Spinal cord (tissue), 10 donors: ENCODE results near the gene ZNF692. TPM values are rescaled to one million over a fixed set of nuclear protein-coding genes. Genes with fewer than 3 reads are reported as not detected.
"Not testable (repeated sequence)": the region's sequence is repeated elsewhere in the genome, so short reads cannot be mapped to it uniquely, and the experiment has no call there.

Experiments used
- DNase-seq, 6 donors: peaks; one replicate each; pipeline versions ENCODE4 v3.0.0 to v3.0.0-alpha.2; 2013 to 2015; ENCODE audit warnings: low spot score in 6 of 6, low read depth in 4 of 6
- H3K27ac ChIP-seq: one replicate; pipeline ENCODE4 v1.5.1; 2013; ENCODE audit warnings: low read depth, low read length, control low read depth
- H3K27me3 ChIP-seq: one replicate; pipeline ENCODE4 v1.6.1; 2013; ENCODE audit warnings: low read length; ENCODE audit not compliant: control insufficient read depth, insufficient read depth
- H3K36me3 ChIP-seq: one replicate; pipeline ENCODE4 v1.6.1; 2013; ENCODE audit warnings: low read length; ENCODE audit not compliant: control insufficient read depth, insufficient read depth
- H3K4me1 ChIP-seq: one replicate; pipeline ENCODE4 v1.6.1; 2013; ENCODE audit warnings: low read length; ENCODE audit not compliant: control insufficient read depth, insufficient read depth
- H3K4me3 ChIP-seq: one replicate; pipeline ENCODE4 v1.5.1; 2013; ENCODE audit warnings: low read depth, low read length, control low read depth
- H3K9me3 ChIP-seq: one replicate; pipeline ENCODE4 v1.6.1; 2013; ENCODE audit warnings: low read length; ENCODE audit not compliant: control insufficient read depth, insufficient read depth
- WGBS: methylation state at CpG from one replicate; pipeline ENCODE4 v1.1.5; 2013; ENCODE audit warnings: missing lambda C conversion rate; ENCODE audit not compliant: insufficient coverage; 5-methylcytosine and 5-hydroxymethylcytosine counted together
- polyA plus RNA-seq, 2 donors: library from polyadenylated mRNA; unstranded; fragments of 120-200 nt; gene quantifications; one replicate each; pipeline ENCODE4 v1.2.1, GENCODE V29; 2013; ENCODE audit not compliant: insufficient read length in 2 of 2
- total RNA-seq, 2 donors: library from RNA; depleted of rRNA in 1 of 2; stranded (reverse); fragments of 120-200 nt in 1 of 2; fragments of >200 nt in 1 of 2; gene quantifications; one replicate each; pipeline versions ENCODE4 v1.2.3 to v1.2.4, GENCODE V29; 2013 to 2014
- donor health status: healthy.

Gene ZNF692
- total and polyA plus RNA-seq, 4 donors: 13.6 to 89.3 (median 51.1) TPM

- H3K9me3 ChIP-seq: no peaks in the 10 kb centered on the region
- no peak overlapping the region for H3K4me3 ChIP-seq
- H3K27me3 ChIP-seq: peaks cover 2% of the 10 kb centered on the region
- H3K36me3 ChIP-seq: no peaks in the 10 kb centered on the region
- WGBS: 77% methylated on average over 5 of the region's 9 CpGs
- no peak for DNase-seq
- H3K27ac ChIP-seq: no peak overlapping the region
- no peaks in the 10 kb centered on the region for H3K4me1 ChIP-seq
Measured at GRCh38 chr1:248897412-248898337, 38.8 kb upstream of the ZNF692 start.

DNA sequence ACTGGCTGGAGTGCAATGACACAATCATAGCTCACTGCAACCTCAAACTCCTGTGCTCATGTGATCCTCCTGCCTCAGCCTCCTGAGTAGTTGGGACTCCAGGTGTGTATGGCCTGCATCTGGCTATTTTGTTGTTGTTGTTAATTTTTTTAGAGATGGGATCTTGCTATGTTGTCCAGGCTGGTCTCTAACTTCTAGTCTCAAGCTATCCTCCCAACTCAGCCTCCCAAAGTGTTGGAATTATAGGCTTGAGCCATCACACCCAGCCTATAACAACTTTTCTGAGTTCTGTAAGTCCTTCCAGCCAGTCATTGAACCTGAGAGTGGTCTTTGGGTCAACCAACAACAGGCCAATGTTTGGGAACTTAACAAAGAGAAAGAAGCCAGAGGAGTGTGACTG, 36.0 kb upstream of the ZNF692 start:
- no peak for DNase-seq
- peaks cover 2% of the 10 kb centered on the region for H3K27me3 ChIP-seq
- no peak overlapping the region for H3K4me3 ChIP-seq
- H3K27ac ChIP-seq: no peak overlapping the region
- H3K4me1 ChIP-seq: no peaks in the 10 kb centered on the region
- no peaks in the 10 kb centered on the region for H3K36me3 ChIP-seq
- H3K9me3 ChIP-seq: no peaks in the 10 kb centered on the region

DNA sequence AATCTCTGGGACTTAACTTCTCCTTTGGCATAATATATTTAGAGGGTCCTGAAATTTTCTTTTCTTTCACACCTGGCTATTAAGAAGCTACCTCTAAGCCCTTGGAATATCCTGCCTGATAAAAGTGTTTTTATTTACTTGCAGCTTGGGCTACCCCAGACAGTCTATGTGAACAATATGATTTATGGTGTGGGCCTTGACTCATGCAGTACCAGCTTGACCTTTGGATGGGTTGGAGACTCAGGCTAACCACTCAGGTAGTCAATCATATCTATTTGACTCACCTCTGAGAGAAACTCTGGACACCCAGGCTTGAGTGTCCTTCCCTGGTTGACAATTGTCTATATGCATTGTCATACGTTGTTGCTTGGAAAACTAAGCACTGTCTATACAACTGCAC, 33.7 kb upstream of the ZNF692 start:
- no peaks in the 10 kb centered on the region for H3K4me1 ChIP-seq
- H3K27ac ChIP-seq: no peak overlapping the region
- H3K9me3 ChIP-seq: no peaks in the 10 kb centered on the region
- H3K4me3 ChIP-seq: no peak overlapping the region
- no peaks in the 10 kb centered on the region for H3K27me3 ChIP-seq
- no CpG with 5 or more reads among the region's 1 CpG for WGBS
- H3K36me3 ChIP-seq: no peaks in the 10 kb centered on the region
- DNase-seq: no peak

DNA sequence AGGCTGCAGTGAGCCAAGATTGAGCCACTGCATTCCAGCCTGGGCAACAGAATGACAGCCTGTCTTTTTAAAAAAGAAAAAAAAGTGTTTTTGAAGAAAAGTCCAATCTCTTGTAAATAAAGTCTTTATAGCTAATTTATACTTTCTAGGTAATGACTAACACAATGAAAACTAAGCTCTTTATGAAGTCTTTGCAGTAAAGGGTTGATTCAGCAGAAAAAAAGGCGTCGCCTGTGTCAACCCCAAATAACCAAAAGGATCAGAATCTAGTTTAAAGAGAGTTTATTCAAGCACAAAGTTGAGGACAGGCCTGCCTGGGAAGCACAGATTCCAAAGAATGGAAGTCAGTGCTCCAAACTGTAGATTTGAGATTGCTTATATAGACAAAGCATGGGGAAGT, 32.9 kb upstream of the ZNF692 start:
- no CpG with 5 or more reads among the region's 2 CpGs for WGBS
- Histone ChIP-seq H3K27me3 (no peaks in the 10 kb centered on the region), H3K27ac (no peak overlapping the region), H3K9me3 (no peaks in the 10 kb centered on the region), H3K4me3 (no peak overlapping the region), H3K4me1 (no peaks in the 10 kb centered on the region), H3K36me3 (no peaks in the 10 kb centered on the region)
- DNase-seq: no peak

GRCh38 chr1:248890549-248891498, 31.9 kb upstream of the ZNF692 start:
- DNase-seq: no peak
- Histone ChIP-seq H3K36me3 (no peaks in the 10 kb centered on the region), H3K9me3 (no peaks in the 10 kb centered on the region), H3K27me3 (no peaks in the 10 kb centered on the region), H3K4me3 (no peak overlapping the region), H3K4me1 (no peaks in the 10 kb centered on the region), H3K27ac (no peak overlapping the region)
- WGBS: 92% methylated on average over 8 of the region's 9 CpGs

DNA sequence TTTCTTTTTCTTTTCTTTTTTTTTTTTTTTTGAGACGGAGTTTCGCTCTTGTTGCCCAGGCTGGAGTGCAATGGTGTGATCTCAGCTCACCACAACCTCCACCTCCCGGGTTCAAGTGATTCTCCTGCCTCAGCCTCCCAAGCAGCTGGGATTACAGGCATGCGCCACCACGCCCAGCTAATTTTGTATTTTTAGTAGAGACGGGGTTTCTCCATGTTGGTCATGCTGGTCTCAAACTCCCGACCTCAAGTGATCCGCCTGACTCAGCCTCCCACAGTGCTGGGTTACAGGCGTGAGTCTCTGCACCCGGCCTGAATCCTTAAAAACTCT, 31.0 kb upstream of the ZNF692 start:
- H3K4me1 ChIP-seq, H3K36me3 ChIP-seq, H3K27me3 ChIP-seq, H3K9me3 ChIP-seq, H3K4me3 ChIP-seq, DNase-seq, H3K27ac ChIP-seq: not testable (repeated sequence)
- WGBS: 95% methylated on average over 4 of the region's 10 CpGs

GRCh38 chr1:248886237-248886895, 27.5 kb upstream of the ZNF692 start:
- no CpG with 5 or more reads among the region's 1 CpG for WGBS
- H3K36me3 ChIP-seq: no peaks in the 10 kb centered on the region
- DNase-seq: peak in 2 of 6 donors; percentile 17 to 51
- no peaks in the 10 kb centered on the region for H3K4me1 ChIP-seq
- no peak overlapping the region for H3K27ac ChIP-seq
- H3K4me3 ChIP-seq: no peak overlapping the region
- H3K27me3 ChIP-seq: no peaks in the 10 kb centered on the region
- no peaks in the 10 kb centered on the region for H3K9me3 ChIP-seq

- DNase-seq: no peak
- Histone ChIP-seq H3K4me1 (no peaks in the 10 kb centered on the region), H3K36me3 (no peaks in the 10 kb centered on the region), H3K9me3 (no peaks in the 10 kb centered on the region), H3K27me3 (no peaks in the 10 kb centered on the region), H3K4me3 (no peak overlapping the region), H3K27ac (no peak overlapping the region)
- no CpG with 5 or more reads among the region's 1 CpG for WGBS
Measured at GRCh38 chr1:248885646-248886045, 26.8 kb upstream of the ZNF692 start.

DNA sequence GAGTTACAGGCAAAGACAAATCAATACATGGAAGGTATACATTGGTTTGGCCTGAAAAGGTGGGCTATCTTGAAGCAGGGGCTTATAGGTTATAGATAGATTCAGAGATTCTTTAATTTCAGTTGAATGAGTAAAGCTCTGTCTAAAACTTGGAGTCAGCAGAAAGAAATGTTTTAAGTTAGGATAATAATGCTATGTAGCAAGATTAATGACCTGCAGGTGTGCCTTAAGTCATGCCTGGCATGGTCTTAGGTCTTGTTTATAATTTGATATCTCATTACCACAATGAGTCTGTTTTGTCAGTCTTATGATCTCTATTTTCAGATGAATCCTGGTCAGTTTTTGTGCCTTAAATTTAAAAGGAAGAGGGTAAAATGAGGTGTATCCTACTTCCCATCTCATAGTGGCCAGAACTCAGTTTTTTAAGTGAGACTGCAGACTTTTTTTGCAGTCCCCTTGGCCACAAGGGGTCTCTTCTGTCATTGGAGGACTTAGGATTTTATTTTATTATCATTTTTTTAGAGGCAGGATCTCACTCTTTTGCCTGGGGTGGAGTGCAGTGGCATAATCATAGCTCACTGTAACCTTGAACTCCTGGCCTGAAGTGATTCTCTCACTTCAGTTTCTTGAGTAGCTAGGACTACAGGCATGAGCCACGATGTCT, 25.9 kb upstream of the ZNF692 start:
- Histone ChIP-seq H3K4me1 (no peaks in the 10 kb centered on the region), H3K4me3 (no peak overlapping the region), H3K9me3 (no peaks in the 10 kb centered on the region), H3K27me3 (no peaks in the 10 kb centered on the region), H3K27ac (no peak overlapping the region), H3K36me3 (no peaks in the 10 kb centered on the region)
- no CpG with 5 or more reads among the region's 1 CpG for WGBS
- DNase-seq: no peak
